GM12878 (cell line): Measurements from ENCODE around the gene HHAT. TPM values are rescaled to one million over a fixed set of nuclear protein-coding genes. Genes with fewer than 3 reads are reported as not detected.

Experiments
- ATAC-seq: fragments of 200-7000 bp; cut with Tn5 transposase; 3 replicates; pipeline ENCODE4 v1.9.1; 2020; ENCODE audit warnings: mild to moderate bottlenecking, moderate library complexity
- BruUV-seq: library from RNA; stranded (reverse); fragments of 400-500 nt; replicated peaks from 2 replicates; lab custom pipeline; 2021; lab: Mats Ljungman, UMichigan
- CTCF ChIA-PET: fragments of 300-600 bp; sonication (Branson Sonifier 250); formaldehyde crosslinking; extraction: SDS; loops from one replicate; lab custom pipeline; 2021; ENCODE audit warnings: inconsistent platforms; lab: Yijun Ruan, JAX
- POLR2A ChIA-PET: fragments of 350-600 bp; formaldehyde crosslinking; extraction: SDS; loops from one replicate; lab custom pipeline; 2021; ENCODE audit warnings: inconsistent platforms; lab: Charles Lee
- RAD21 ChIA-PET: fragments of 300-600 bp; sonication (Branson Sonifier 250); formaldehyde crosslinking; loops from one replicate; lab custom pipeline; 2023; ENCODE audit warnings: antibody characterized with exemption; ENCODE audit not compliant: unreplicated experiment; lab: Charles Lee
- SMC1A ChIA-PET: fragments of 300-600 bp; sonication (Branson Sonifier 250); formaldehyde crosslinking; loops from one replicate; lab custom pipeline; 2023; ENCODE audit not compliant: unreplicated experiment, uncharacterized antibody; lab: Charles Lee
- DNase-seq: peaks from one replicate; pipeline ENCODE4 v3.0.0-alpha.2; 2011; ENCODE audit warnings: low read depth, low spot score
- FAIRE-seq: peaks from 3 replicates; lab custom pipeline; 2011; peaks lifted over from hg19 to GRCh38; lab: Jason Lieb, UNC
- H2AFZ ChIP-seq: 2 replicates; pipeline ENCODE4 v1.6.0; 2011; ENCODE audit warnings: low read depth, low read length, control low read depth; ENCODE audit not compliant: control insufficient read depth
- H3K27ac ChIP-seq: 2 replicates; pipeline ENCODE4 v1.5.1; 2011; ENCODE audit warnings: control low read depth; ENCODE audit not compliant: control insufficient read depth, insufficient read depth
- H3K27me3 ChIP-seq, 2 experiments: replicated peaks in 1 of 2; 2 replicates each; pipeline versions ENCODE4 v1.6.0 to v1.6.1; 2011; ENCODE audit warnings: low read length in 1 of 2; ENCODE audit not compliant: control insufficient read depth in 2 of 2, insufficient read depth in 2 of 2
- H3K36me3 ChIP-seq, 2 experiments: 2 replicates each; pipeline ENCODE4 v1.5.1; 2011; ENCODE audit warnings: low read length in 1 of 2; ENCODE audit not compliant: control insufficient read depth in 2 of 2, insufficient read depth in 2 of 2
- H3K4me1 ChIP-seq: 2 replicates; pipeline ENCODE4 v1.6.1; 2011; ENCODE audit warnings: mild to moderate bottlenecking, low read length, moderate library complexity, mixed read lengths; ENCODE audit not compliant: control insufficient read depth, insufficient read depth
- H3K4me2 ChIP-seq: 2 replicates; pipeline ENCODE4 v1.6.0; 2011; ENCODE audit warnings: control low read depth; ENCODE audit not compliant: control insufficient read depth, insufficient read depth
- H3K4me3 ChIP-seq: fragments of 200-600 bp; sonication (generic); 2 replicates; pipeline ENCODE4 v1.5.1; 2016
- H3K79me2 ChIP-seq: 2 replicates; pipeline ENCODE4 v1.6.0; 2011; ENCODE audit warnings: low read length; ENCODE audit not compliant: control insufficient read depth, insufficient read depth
- H3K9ac ChIP-seq: 2 replicates; pipeline ENCODE4 v1.8.0; 2011; ENCODE audit warnings: low read length, control low read depth, mixed read lengths; ENCODE audit not compliant: control insufficient read depth, insufficient read depth
- H3K9me3 ChIP-seq: replicated peaks from 3 replicates; pipeline ENCODE4 v1.5.1; 2011; ENCODE audit warnings: mild to moderate bottlenecking, low read length; ENCODE audit not compliant: control insufficient read depth, insufficient read depth
- H4K20me1 ChIP-seq: 2 replicates; pipeline ENCODE4 v1.6.0; 2011; ENCODE audit not compliant: control insufficient read depth, insufficient read depth
- KDM1A ChIP-seq: fragments of 200-600 bp; sonication (generic); IDR thresholded peaks from 2 replicates; pipeline ENCODE4 v1.6.1; 2016; ENCODE audit warnings: borderline replicate concordance
- WGBS: methylation state at CpG from one replicate; pipeline ENCODE4 v1.1.6; 2016; ENCODE audit warnings: low lambda C conversion rate; ENCODE audit not compliant: insufficient replicate concordance, insufficient coverage; ENCODE audit errors: missing lambda C conversion rate; 5-methylcytosine and 5-hydroxymethylcytosine counted together
- in situ Hi-C: fragments of 300-500 bp; cut with MboI; formaldehyde crosslinking; loops from 9 replicates; pipeline ENCODE4 v1.14.3; 2018; ENCODE audit warnings: mixed read lengths
- intact Hi-C: fragments of 100-400 bp; cut with micrococcal nuclease; formaldehyde crosslinking; loops from one replicate; pipeline ENCODE4 v1.14.2; 2022; ENCODE audit not compliant: unreplicated experiment
- polyA plus RNA-seq, 11 experiments: library from polyadenylated mRNA; depleted of rRNA in 4 of 11; unstranded in 6 of 11; stranded (reverse) in 5 of 11; fragments of >200 nt; fragmentation: Nextera tagmentation in 4 of 11; fragmentation: Illumina TruSeq in 1 of 11; extraction: Ambion mirVana in 4 of 11; extraction: Trizol in 1 of 11; gene quantifications; 1 replicate in 1 of 11; 2 replicates in 10 of 11; pipeline versions ENCODE4 v1.2.1 to v1.2.3, GENCODE V29; 2011 to 2016; ENCODE audit warnings: inconsistent platforms in 2 of 11, missing spikeins in 2 of 11, low read depth in 1 of 11
- total RNA-seq, 4 experiments: library from RNA; depleted of rRNA in 3 of 4; stranded (reverse); fragments of >200 nt in 3 of 4; fragmentation: Illumina TruSeq in 1 of 4; extraction: Trizol in 1 of 4; gene quantifications; 2 replicates each; pipeline versions ENCODE4 v1.2.1 to v1.2.3, GENCODE V29; 2013 to 2021
- TF ChIP-seq, protein P1 (sequence below): fragments of 450-650 bp; formaldehyde crosslinking; IDR thresholded peaks from 2 replicates; pipeline ENCODE4 v1.4.0; 2020; ENCODE audit warnings: mild to moderate bottlenecking, moderate library complexity

Gene HHAT
- total and polyA plus RNA-seq, 10 of the 15 experiments (the other 5 are each of a cell fraction or from before 2014, with no cell fraction given) = 1.2 to 37.6 (median 2.6) TPM

DNA sequence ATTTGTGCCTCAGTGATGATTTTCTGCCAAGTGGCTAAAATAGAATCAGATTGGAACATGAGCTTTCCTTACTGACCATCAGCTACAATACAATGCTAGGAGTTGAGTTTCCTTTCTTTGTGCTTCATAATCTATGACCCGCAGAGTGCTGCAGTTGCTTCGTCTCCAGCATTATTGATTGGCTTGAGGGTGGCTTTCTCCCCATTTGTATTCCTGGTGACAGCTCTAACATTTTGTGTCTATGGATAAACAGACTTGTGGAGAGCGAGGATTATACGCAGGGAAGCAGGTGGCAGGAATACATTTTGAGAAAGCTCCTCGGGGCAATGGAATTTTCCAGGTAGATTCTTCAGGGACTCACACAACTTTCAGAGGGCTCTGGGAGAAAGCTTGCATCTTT, 223.2 kb downstream of the HHAT start:
- SMC1A ChIA-PET = interaction anchor here (1.2 kb wide), 1 partner anchor 132 kb away, joined by 4 read pairs; no protein-coding TSS in a partner anchor
- CTCF ChIA-PET = interaction anchor here (1.0 to 1.3 kb wide), 3 partner anchors 8 to 16 kb away, joined by 3 to 4 read pairs (median 3); no protein-coding TSS in a partner anchor
- intact Hi-C loops = no loop called here

More for the DNA sequence above, 223.2 kb downstream of the HHAT start:
- in situ Hi-C loops = no loop called here
- FAIRE-seq = no peak
- no peaks in the 10 kb centered on the region for H3K36me3 ChIP-seq
- ChIA-PET RAD21 (no interaction called here), POLR2A (interaction anchor here (0.5 to 1.1 kb wide), 2 partner anchors 11 to 373 kb away, joined by 3 to 7 read pairs; no protein-coding TSS in a partner anchor)
- no peaks in the 10 kb centered on the region for H3K9me3 ChIP-seq
- TF ChIP-seq, protein P1, sequence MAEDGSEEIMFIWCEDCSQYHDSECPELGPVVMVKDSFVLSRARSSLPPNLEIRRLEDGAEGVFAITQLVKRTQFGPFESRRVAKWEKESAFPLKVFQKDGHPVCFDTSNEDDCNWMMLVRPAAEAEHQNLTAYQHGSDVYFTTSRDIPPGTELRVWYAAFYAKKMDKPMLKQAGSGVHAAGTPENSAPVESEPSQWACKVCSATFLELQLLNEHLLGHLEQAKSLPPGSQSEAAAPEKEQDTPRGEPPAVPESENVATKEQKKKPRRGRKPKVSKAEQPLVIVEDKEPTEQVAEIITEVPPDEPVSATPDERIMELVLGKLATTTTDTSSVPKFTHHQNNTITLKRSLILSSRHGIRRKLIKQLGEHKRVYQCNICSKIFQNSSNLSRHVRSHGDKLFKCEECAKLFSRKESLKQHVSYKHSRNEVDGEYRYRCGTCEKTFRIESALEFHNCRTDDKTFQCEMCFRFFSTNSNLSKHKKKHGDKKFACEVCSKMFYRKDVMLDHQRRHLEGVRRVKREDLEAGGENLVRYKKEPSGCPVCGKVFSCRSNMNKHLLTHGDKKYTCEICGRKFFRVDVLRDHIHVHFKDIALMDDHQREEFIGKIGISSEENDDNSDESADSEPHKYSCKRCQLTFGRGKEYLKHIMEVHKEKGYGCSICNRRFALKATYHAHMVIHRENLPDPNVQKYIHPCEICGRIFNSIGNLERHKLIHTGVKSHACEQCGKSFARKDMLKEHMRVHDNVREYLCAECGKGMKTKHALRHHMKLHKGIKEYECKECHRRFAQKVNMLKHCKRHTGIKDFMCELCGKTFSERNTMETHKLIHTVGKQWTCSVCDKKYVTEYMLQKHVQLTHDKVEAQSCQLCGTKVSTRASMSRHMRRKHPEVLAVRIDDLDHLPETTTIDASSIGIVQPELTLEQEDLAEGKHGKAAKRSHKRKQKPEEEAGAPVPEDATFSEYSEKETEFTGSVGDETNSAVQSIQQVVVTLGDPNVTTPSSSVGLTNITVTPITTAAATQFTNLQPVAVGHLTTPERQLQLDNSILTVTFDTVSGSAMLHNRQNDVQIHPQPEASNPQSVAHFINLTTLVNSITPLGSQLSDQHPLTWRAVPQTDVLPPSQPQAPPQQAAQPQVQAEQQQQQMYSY (CRISPR knock-in tag) = no peak
- TF ChIP-seq KDM1A = no peak
- DNase-seq = no peak
- no TSS peak for BruUV-seq
- H3K79me2 ChIP-seq = no peaks in the 10 kb centered on the region
- H3K27ac ChIP-seq = no peak overlapping the region
- no peak overlapping the region for H3K9ac ChIP-seq
- H2AFZ ChIP-seq = no peak overlapping the region
- no peaks in the 10 kb centered on the region; the same call in 1 of the 2 replicates for H4K20me1 ChIP-seq
- H3K27me3 ChIP-seq = no peaks in the 10 kb centered on the region
- no peak overlapping the region for H3K4me2 ChIP-seq
- H3K4me1 ChIP-seq = no peaks in the 10 kb centered on the region
- no peak overlapping the region for H3K4me3 ChIP-seq
- WGBS = 55% methylated on average over 5 of the region's 5 CpGs
- no peak for ATAC-seq
